Heart left ventricle (tissue), 13 donors: ENCODE data around the gene NELFB.

ENCODE experiments used
- POLR2A ChIP-seq, 2 donors: fragments of 450-650 bp; IDR thresholded peaks; one replicate each; pipeline ENCODE4 v1.6.1; 2017; ENCODE audit warnings: antibody characterized with exemption in 2 of 2, mild to moderate bottlenecking in 2 of 2, moderate library complexity in 2 of 2
- TF ChIP-seq, protein P1 (sequence below), 12 donors: fragments of 200-600 bp; sonication (generic) in 4 of 12; IDR thresholded peaks; one replicate each; pipeline versions ENCODE4 v1.5.0 to v1.8.0; 2018 to 2022; ENCODE audit warnings: antibody characterized with exemption in 12 of 12, mild to moderate bottlenecking in 5 of 12
- donor health status: ischemic (EF 13 %, LVEDD 7.1; RV severe dilation, severe dysfunction).
- donor health status: DM: no; HTN: yes; CAD: no.
- donor health status: DM: no; HTN: no; CAD: no.
- donor health status: ischemic (EF 25% LVEDD 6.9; RV normal size, moderate dysfunction).
- donor health status: ischemic (EF 25% LVEDD 5.7; RV mildly dilated, moderate dysfunction).
- donor health status: ischemic (EF 35%, LVEDD 5.7; RV mildly dilated, moderate dysfunction).
- donor health status: nonischemic (EF 11% LVEDD 7.7; RV severe dilation, severe dysfunction).
- donor health status: DM: yes; HTN: yes; CAD: no.
- donor health status: PGD.
- donor health status: ischemic (EF 29% LVEDD 5.4; RV normal size, mild dysfunction).
- donor health status: nonischemic (EF 23%, LVEDD 6.1; RV moderate dilation, normal function).

DNA sequence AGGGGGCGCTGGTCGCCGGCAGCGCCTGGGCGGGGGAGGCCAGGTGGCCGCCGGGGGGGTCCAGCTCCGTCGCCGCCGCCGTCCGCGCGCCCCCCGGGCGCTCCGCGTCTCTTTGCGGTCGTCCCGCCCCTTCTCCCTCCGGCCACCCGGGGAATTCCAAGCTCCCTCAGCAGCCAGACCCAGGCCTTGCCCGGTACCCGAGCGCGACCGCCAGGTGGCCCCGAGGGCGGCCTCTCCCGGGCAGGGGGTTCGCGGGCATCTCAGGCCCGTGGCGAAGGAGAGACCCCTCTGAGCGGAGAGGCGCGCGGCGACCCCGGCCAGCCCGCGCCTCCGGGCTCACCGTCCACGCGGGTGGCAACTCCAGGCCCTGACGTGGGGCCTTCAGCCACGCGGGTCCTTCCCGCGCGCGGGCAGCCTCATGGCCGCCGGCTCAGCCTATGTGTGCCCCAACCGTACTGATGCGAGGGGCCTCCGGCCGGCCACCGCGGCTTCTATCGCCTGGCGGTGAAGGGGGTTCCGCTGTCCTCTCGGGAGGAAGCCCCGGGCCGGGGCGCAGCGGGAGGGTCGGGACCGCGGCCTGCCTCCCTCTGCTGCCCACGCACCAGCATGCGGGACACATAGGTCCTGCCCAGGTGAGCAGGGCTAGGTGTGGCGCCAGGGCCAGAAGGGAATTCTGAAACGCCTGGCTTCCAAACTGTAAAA lies 47.5 kb downstream of the NELFB start:
- TF ChIP-seq, protein P1, sequence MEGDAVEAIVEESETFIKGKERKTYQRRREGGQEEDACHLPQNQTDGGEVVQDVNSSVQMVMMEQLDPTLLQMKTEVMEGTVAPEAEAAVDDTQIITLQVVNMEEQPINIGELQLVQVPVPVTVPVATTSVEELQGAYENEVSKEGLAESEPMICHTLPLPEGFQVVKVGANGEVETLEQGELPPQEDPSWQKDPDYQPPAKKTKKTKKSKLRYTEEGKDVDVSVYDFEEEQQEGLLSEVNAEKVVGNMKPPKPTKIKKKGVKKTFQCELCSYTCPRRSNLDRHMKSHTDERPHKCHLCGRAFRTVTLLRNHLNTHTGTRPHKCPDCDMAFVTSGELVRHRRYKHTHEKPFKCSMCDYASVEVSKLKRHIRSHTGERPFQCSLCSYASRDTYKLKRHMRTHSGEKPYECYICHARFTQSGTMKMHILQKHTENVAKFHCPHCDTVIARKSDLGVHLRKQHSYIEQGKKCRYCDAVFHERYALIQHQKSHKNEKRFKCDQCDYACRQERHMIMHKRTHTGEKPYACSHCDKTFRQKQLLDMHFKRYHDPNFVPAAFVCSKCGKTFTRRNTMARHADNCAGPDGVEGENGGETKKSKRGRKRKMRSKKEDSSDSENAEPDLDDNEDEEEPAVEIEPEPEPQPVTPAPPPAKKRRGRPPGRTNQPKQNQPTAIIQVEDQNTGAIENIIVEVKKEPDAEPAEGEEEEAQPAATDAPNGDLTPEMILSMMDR (IDR thresholded peaks at IDR 0.05), result peak; percentile 30 to 69 (median 51)
- TF ChIP-seq POLR2A (IDR thresholded peaks at IDR 0.05), result no peak
